K562 (cell line): ENCODE measurements around the gene SCGB1D4. TPM values are rescaled to one million over a fixed set of nuclear protein-coding genes. Genes with fewer than 3 reads are reported as not detected.

Source experiments
- ATAC-seq: fragments of 200-7000 bp; cut with Tn5 transposase; 3 replicates; pipeline ENCODE4 v1.9.1; 2020; ENCODE audit warnings: moderate library complexity
- BruUV-seq: library from RNA; stranded (reverse); fragments of 400-500 nt; replicated peaks from 2 replicates; lab custom pipeline; 2021; lab: Mats Ljungman, UMichigan
- CTCF ChIA-PET: fragments of 300-600 bp; formaldehyde crosslinking; extraction: SDS; loops from one replicate; lab custom pipeline; 2021; ENCODE audit warnings: low intra/inter-chr PET ratio; lab: Yijun Ruan, JAX
- POLR2A ChIA-PET: fragments of 300-600, 350-650 bp; sonication (Branson Sonifier 250); formaldehyde crosslinking; extraction: SDS; loops from one replicate; lab custom pipeline; 2021; ENCODE audit warnings: antibody characterized with exemption, inconsistent platforms; lab: Yijun Ruan, JAX
- DNase-seq, 4 experiments: peaks; one replicate each; pipeline versions ENCODE4 v3.0.0 to v3.0.0-alpha.2; 2011 to 2018; ENCODE audit warnings: low spot score in 3 of 4, mixed read lengths in 3 of 4; ENCODE audit errors: extremely low read depth in 1 of 4
- FAIRE-seq: peaks from 2 replicates; lab custom pipeline; 2011; peaks lifted over from hg19 to GRCh38; lab: Jason Lieb, UNC
- H2AFZ ChIP-seq: 2 replicates; pipeline ENCODE4 v1.6.0; 2011; ENCODE audit warnings: low read depth, low read length, control low read depth, inconsistent platforms
- H3K27ac ChIP-seq: fragments of 200-600 bp; 3 replicates; pipeline ENCODE4 v1.8.0; 2011; ENCODE audit warnings: low read depth, mild to moderate bottlenecking, control low read depth, inconsistent platforms, low read length, moderate library complexity, mixed read lengths; ENCODE audit errors: extremely low read depth
- H3K27me3 ChIP-seq, 2 experiments: fragments of 300-600 bp in 1 of 2; 2 replicates in 1 of 2; 3 replicates in 1 of 2; pipeline versions ENCODE4 v1.6.0 to v1.8.0; 2011; ENCODE audit warnings: inconsistent platforms in 2 of 2, low read length in 2 of 2, mild to moderate bottlenecking in 1 of 2, mixed read lengths in 1 of 2, moderate library complexity in 1 of 2; ENCODE audit not compliant: control insufficient read depth in 2 of 2, insufficient read depth in 2 of 2
- H3K36me3 ChIP-seq: fragments of 300-600 bp; 3 replicates; pipeline ENCODE4 v1.8.0; 2011; ENCODE audit warnings: mild to moderate bottlenecking, low read length, inconsistent platforms; ENCODE audit not compliant: control insufficient read depth, insufficient read depth
- H3K4me1 ChIP-seq, 2 experiments: fragments of 200-600 bp in 1 of 2; replicated peaks in 1 of 2; 2 replicates in 1 of 2; 3 replicates in 1 of 2; pipeline versions ENCODE4 v1.5.1 to v1.8.0; 2011; ENCODE audit warnings: inconsistent platforms in 2 of 2, low read length in 2 of 2, mild to moderate bottlenecking in 1 of 2, mixed read lengths in 1 of 2, moderate library complexity in 1 of 2; ENCODE audit not compliant: control insufficient read depth in 2 of 2, insufficient read depth in 2 of 2
- H3K4me2 ChIP-seq: 2 replicates; pipeline ENCODE4 v1.6.1; 2011; ENCODE audit warnings: low read length, control low read depth, inconsistent platforms, mixed read lengths; ENCODE audit not compliant: insufficient read depth
- H3K4me3 ChIP-seq: fragments of 200-600 bp; sonication (generic), shearing (Covaris generic); 2 replicates; pipeline ENCODE4 v1.5.1; 2016; ENCODE audit warnings: control low read depth, inconsistent platforms
- H3K79me2 ChIP-seq: fragments of 200-600 bp; 3 replicates; pipeline ENCODE4 v1.8.0; 2011; ENCODE audit warnings: low read length, inconsistent platforms; ENCODE audit not compliant: control insufficient read depth, insufficient read depth
- H3K9ac ChIP-seq, 2 experiments: 2 replicates each; pipeline versions ENCODE4 v1.6.0 to v1.6.1; 2011; ENCODE audit warnings: low read depth in 2 of 2, low read length in 2 of 2, control low read depth in 1 of 2, inconsistent platforms in 1 of 2, mild to moderate bottlenecking in 1 of 2, mixed read lengths in 1 of 2; ENCODE audit not compliant: insufficient read depth in 1 of 2
- H3K9me1 ChIP-seq: one replicate; pipeline ENCODE4 v1.6.0; 2011; ENCODE audit warnings: inconsistent platforms, mild to moderate bottlenecking, low read length, moderate library complexity; ENCODE audit not compliant: control insufficient read depth, insufficient read depth
- H3K9me3 ChIP-seq: replicated peaks from 2 replicates; pipeline ENCODE4 v1.5.1; 2011; ENCODE audit warnings: low read depth, low read length, inconsistent platforms; ENCODE audit not compliant: control insufficient read depth, insufficient read depth
- H4K20me1 ChIP-seq: replicated peaks from 2 replicates; pipeline ENCODE4 v1.6.1; 2011; ENCODE audit warnings: low read length, inconsistent platforms, mixed read lengths; ENCODE audit not compliant: control insufficient read depth, insufficient read depth
- BRD4 ChIP-seq: fragments of 200-600 bp; sonication (generic); IDR thresholded peaks from 2 replicates; pipeline ENCODE4 v1.6.1; 2017; ENCODE audit warnings: inconsistent platforms
- CTCFL ChIP-seq: IDR thresholded peaks from 2 replicates; pipeline ENCODE4 v1.6.1; 2011; ENCODE audit warnings: borderline replicate concordance, low read depth, mild to moderate bottlenecking, moderate library complexity, low read length; ENCODE audit not compliant: insufficient read depth, poor library complexity, severe bottlenecking
- ERF ChIP-seq: fragments of 450-650 bp; formaldehyde crosslinking; IDR thresholded peaks from 2 replicates; pipeline ENCODE4 v1.4.0; 2020; ENCODE audit warnings: mild to moderate bottlenecking, mixed read lengths
- KAT2B ChIP-seq: IDR thresholded peaks from one replicate; pipeline ENCODE4 v1.6.1; 2012; ENCODE audit warnings: low read depth, mild to moderate bottlenecking, control low read depth, inconsistent platforms, low read length, moderate library complexity
- KLF10 ChIP-seq: fragments of 250-450 bp; sonication (Bioruptor Pico); IDR thresholded peaks from 2 replicates; pipeline ENCODE4 v1.6.1; 2021; ENCODE audit warnings: matching md5 sums
- in situ Hi-C: fragments of 300-500 bp; cut with MboI; formaldehyde crosslinking; loops from 4 replicates; pipeline ENCODE4 v1.15.0; 2018; ENCODE audit warnings: inconsistent platforms, mixed read lengths
- intact Hi-C: fragments of 100-400 bp; cut with micrococcal nuclease; formaldehyde crosslinking; loops from 2 replicates; pipeline ENCODE4 v1.14.2; 2022
- polyA plus RNA-seq, 8 experiments: library from polyadenylated mRNA; depleted of rRNA in 4 of 8; stranded (reverse) in 5 of 8; unstranded in 3 of 8; fragments of >200 nt; fragmentation: Nextera tagmentation in 2 of 8; fragmentation: Illumina TruSeq in 1 of 8; extraction: Ambion mirVana in 2 of 8; extraction: Trizol in 1 of 8; gene quantifications; 2 replicates each; pipeline versions ENCODE4 v1.2.1 to v1.2.3, GENCODE V29; 2011 to 2014; ENCODE audit warnings: inconsistent platforms in 1 of 8, missing spikeins in 1 of 8
- total RNA-seq, 7 experiments: library from RNA; depleted of rRNA in 6 of 7; stranded (reverse); fragments of >200 nt in 6 of 7; fragmentation: Illumina TruSeq in 2 of 7; extraction: Trizol in 2 of 7; gene quantifications; 2 replicates each; pipeline versions ENCODE4 v1.2.1 to v1.2.3, GENCODE V29; 2011 to 2021; ENCODE audit warnings: low replicate concordance in 1 of 7

SCGB1D4 gene
- total and polyA plus RNA-seq, 9 of the 15 experiments (the other 6 are each of a cell fraction or from before 2014, with no cell fraction given): not detected

- no peaks in the 10 kb centered on the region for H3K36me3 ChIP-seq
- no peak overlapping the region for H3K27ac ChIP-seq
- no peaks in the 10 kb centered on the region for H3K27me3 ChIP-seq
- FAIRE-seq (no peak), DNase-seq (no peak), ATAC-seq (no peak)
- BruUV-seq: no TSS peak
- CTCF ChIA-PET: no interaction called here
- no peak overlapping the region for H3K9ac ChIP-seq
- no peaks in the 10 kb centered on the region for H3K9me1 ChIP-seq
- no peak overlapping the region for H2AFZ ChIP-seq
- no peak overlapping the region for H3K4me3 ChIP-seq
- no peaks in the 10 kb centered on the region for H3K4me1 ChIP-seq
- TF ChIP-seq CTCFL (no peak), BRD4 (no peak), ERF (CRISPR knock-in tag) (no peak), KLF10 (CRISPR knock-in tag) (no peak), KAT2B (no peak)
- in situ Hi-C loops: no loop called here
- no peaks in the 10 kb centered on the region for H3K79me2 ChIP-seq
- H3K9me3 ChIP-seq: no peaks in the 10 kb centered on the region
- no peak overlapping the region for H3K4me2 ChIP-seq
- intact Hi-C loops: no loop called here
- POLR2A ChIA-PET: no interaction called here
- no peaks in the 10 kb centered on the region for H4K20me1 ChIP-seq
Observed at GRCh38 chr11:62280452-62280851, 18.4 kb downstream of the SCGB1D4 start.
